Left ventricle myocardium inferior (tissue), 1 donor: ENCODE data around the gene UBE2L3. TPM values are rescaled to one million over a fixed set of nuclear protein-coding genes. Genes with fewer than 3 reads are reported as not detected.

ENCODE experiments used
- DNase-seq: peaks from one replicate; pipeline ENCODE4 v3.0.0-alpha.2; 2020
- H3K27ac ChIP-seq: fragments of 200-600 bp; replicated peaks from 2 replicates; pipeline ENCODE4 v1.8.0; 2021
- H3K27me3 ChIP-seq: fragments of 200-600 bp; 2 replicates; pipeline ENCODE4 v1.8.0; 2021; ENCODE audit warnings: low read depth
- H3K36me3 ChIP-seq: fragments of 200-600 bp; 2 replicates; pipeline ENCODE4 v1.8.0; 2021
- H3K4me1 ChIP-seq: fragments of 200-600 bp; 2 replicates; pipeline ENCODE4 v1.8.0; 2021
- H3K4me3 ChIP-seq: fragments of 200-600 bp; 2 replicates; pipeline ENCODE4 v1.8.0; 2021; ENCODE audit warnings: mild to moderate bottlenecking, moderate library complexity
- H3K9me3 ChIP-seq: fragments of 200-600 bp; replicated peaks from 2 replicates; pipeline ENCODE4 v1.8.0; 2021
- intact Hi-C: fragments of 100-400 bp; cut with micrococcal nuclease; formaldehyde crosslinking; loops from one replicate; pipeline ENCODE4 v1.11.0; 2022
- microRNA-seq: library from miRNA; unstranded; fragments of <30 nt; microRNA quantifications from one replicate; pipeline ENCODE4 v1.2.0, GENCODE V29; 2020
- total RNA-seq: library from RNA; stranded (reverse); fragmentation: NEBNext Ultra II Directional; extraction: Animal tissue kit (Norgen Biotek cat#: 25700); gene quantifications from one replicate; pipeline ENCODE4 v1.2.1, GENCODE V29; 2021
- TF ChIP-seq, protein P1 (sequence below): fragments of 200-600 bp; IDR thresholded peaks from 2 replicates; pipeline ENCODE4 v1.8.0; 2021; ENCODE audit warnings: antibody characterized with exemption, mild to moderate bottlenecking, borderline replicate concordance
- donor health status: DM: no; HTN: yes; CAD: no; lungs with severe emphysema.

The UBE2L3 gene
- total RNA-seq, 1 donor from 2014 or later = 54.5 TPM

DNA sequence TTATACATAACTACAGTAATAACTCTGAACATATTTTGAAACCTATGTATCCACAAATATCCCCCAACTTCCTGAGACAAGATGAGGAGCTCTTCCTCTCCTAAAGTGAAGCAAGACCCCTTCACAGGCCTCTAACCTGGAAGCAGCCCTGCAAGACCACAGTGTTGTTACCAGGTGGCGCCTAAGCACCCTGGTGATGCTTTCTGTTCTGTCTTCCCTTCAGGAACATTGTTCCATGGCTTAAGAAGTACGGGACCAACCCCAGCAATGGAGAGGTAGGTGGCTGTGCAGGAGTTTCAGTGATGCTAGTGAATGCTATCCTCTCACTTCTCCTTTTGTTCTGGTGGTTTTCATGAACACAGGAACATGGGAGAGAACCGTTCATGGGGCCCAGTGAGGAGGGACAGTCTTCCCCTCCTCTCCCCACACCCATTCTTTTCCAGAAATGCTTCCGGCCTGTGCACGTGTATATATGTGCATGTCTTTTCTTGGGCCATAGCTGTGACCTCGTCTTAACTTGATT is 104.7 kb downstream of the UBE2L3 start:
- Histone ChIP-seq H3K27ac (no peak overlapping the region), H3K36me3 (peaks cover 69% of the 10 kb centered on the region), H3K4me3 (no peak overlapping the region), H3K27me3 (no peaks in the 10 kb centered on the region), H3K9me3 (no peaks in the 10 kb centered on the region), H3K4me1 (peaks cover 23% of the 10 kb centered on the region)
- DNase-seq = no peak
- TF ChIP-seq, protein P1, sequence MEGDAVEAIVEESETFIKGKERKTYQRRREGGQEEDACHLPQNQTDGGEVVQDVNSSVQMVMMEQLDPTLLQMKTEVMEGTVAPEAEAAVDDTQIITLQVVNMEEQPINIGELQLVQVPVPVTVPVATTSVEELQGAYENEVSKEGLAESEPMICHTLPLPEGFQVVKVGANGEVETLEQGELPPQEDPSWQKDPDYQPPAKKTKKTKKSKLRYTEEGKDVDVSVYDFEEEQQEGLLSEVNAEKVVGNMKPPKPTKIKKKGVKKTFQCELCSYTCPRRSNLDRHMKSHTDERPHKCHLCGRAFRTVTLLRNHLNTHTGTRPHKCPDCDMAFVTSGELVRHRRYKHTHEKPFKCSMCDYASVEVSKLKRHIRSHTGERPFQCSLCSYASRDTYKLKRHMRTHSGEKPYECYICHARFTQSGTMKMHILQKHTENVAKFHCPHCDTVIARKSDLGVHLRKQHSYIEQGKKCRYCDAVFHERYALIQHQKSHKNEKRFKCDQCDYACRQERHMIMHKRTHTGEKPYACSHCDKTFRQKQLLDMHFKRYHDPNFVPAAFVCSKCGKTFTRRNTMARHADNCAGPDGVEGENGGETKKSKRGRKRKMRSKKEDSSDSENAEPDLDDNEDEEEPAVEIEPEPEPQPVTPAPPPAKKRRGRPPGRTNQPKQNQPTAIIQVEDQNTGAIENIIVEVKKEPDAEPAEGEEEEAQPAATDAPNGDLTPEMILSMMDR = no peak
- intact Hi-C loops = no loop called here

Small RNA genes lying within 50 kb of the gene (microRNA-seq; reads per million reads assigned to microRNA genes)
- gene MIR130B (217 reads per million, percentile 65 among the genes with 10 or more reads in this experiment), gene MIR301B (2.2 reads per million)

Other genes starting within 250 kb of the UBE2L3 start
- gene RIMBP3B, start 184.0 kb upstream of the UBE2L3 start, total RNA-seq = not detected
- gene HIC2, start 150.3 kb upstream of the UBE2L3 start, total RNA-seq = 1.5 TPM
- 1.5 TPM for gene TMEM191C, start 100.3 kb upstream of the UBE2L3 start, total RNA-seq
- 0.08 TPM for gene RIMBP3C, start 16.3 kb upstream of the UBE2L3 start, total RNA-seq
- gene YDJC, start 62.3 kb downstream of the UBE2L3 start, total RNA-seq = 4.5 TPM
- 0.11 TPM for gene CCDC116, start 65.0 kb downstream of the UBE2L3 start, total RNA-seq
- 18.3 TPM for gene SDF2L1, start 74.6 kb downstream of the UBE2L3 start, total RNA-seq
- gene PPIL2, start 98.3 kb downstream of the UBE2L3 start, total RNA-seq = 27.1 TPM
- 8.3 TPM for gene YPEL1, start 168.1 kb downstream of the UBE2L3 start, total RNA-seq